Endothelial cell of umbilical vein (primary cell): ENCODE measurements around the gene GPATCH11. TPM values are rescaled to one million over a fixed set of nuclear protein-coding genes. Genes with fewer than 3 reads are reported as not detected.

Experiments
- BruUV-seq: library from RNA; stranded (reverse); fragments of 400-500 nt; replicated peaks from 2 replicates; lab custom pipeline; 2021; lab: Mats Ljungman, UMichigan
- CTCF ChIA-PET: fragments of 300-600, 350-600 bp; sonication (Branson Sonifier 250); formaldehyde crosslinking; loops from one replicate; lab custom pipeline; 2021; ENCODE audit warnings: antibody characterized with exemption, inconsistent platforms; lab: Charles Lee
- POLR2A ChIA-PET: fragments of 300-600, 350-600 bp; sonication (Branson Sonifier 250); formaldehyde crosslinking; loops from one replicate; lab custom pipeline; 2021; ENCODE audit warnings: antibody characterized with exemption, inconsistent platforms; lab: Charles Lee
- DNase-seq: peaks from one replicate; pipeline ENCODE4 v3.0.0-alpha.2; 2011; ENCODE audit warnings: low read depth, low spot score
- FAIRE-seq: peaks from 2 replicates; lab custom pipeline; 2011; peaks lifted over from hg19 to GRCh38; lab: Jason Lieb, UNC
- H2AFZ ChIP-seq: 2 replicates; pipeline ENCODE4 v1.6.0; 2012; ENCODE audit warnings: low read depth, low read length, control low read depth, inconsistent platforms
- H3K27ac ChIP-seq: 2 replicates; pipeline ENCODE4 v1.5.1; 2011; ENCODE audit warnings: low read depth, mild to moderate bottlenecking, control low read depth, low read length, moderate library complexity; ENCODE audit not compliant: insufficient read depth
- H3K27me3 ChIP-seq, 2 experiments: 2 replicates each; pipeline versions ENCODE4 v1.6.0 to v1.6.1; 2011; ENCODE audit warnings: low read length in 2 of 2, mixed read lengths in 1 of 2; ENCODE audit not compliant: control insufficient read depth in 2 of 2, insufficient read depth in 2 of 2
- H3K36me3 ChIP-seq, 2 experiments: 2 replicates in 1 of 2; 3 replicates in 1 of 2; pipeline ENCODE4 v1.5.1; 2011; ENCODE audit warnings: low read length in 2 of 2, mild to moderate bottlenecking in 1 of 2, moderate library complexity in 1 of 2; ENCODE audit not compliant: control insufficient read depth in 2 of 2, insufficient read depth in 2 of 2; ENCODE audit errors: extremely low read depth in 1 of 2
- H3K4me1 ChIP-seq: 3 replicates; pipeline ENCODE4 v1.5.1; 2011; ENCODE audit warnings: mild to moderate bottlenecking, low read length; ENCODE audit not compliant: control insufficient read depth, insufficient read depth; ENCODE audit errors: extremely low read depth
- H3K4me2 ChIP-seq: 2 replicates; pipeline ENCODE4 v1.6.1; 2011; ENCODE audit warnings: low read length, control low read depth, mixed read lengths; ENCODE audit not compliant: insufficient read depth
- H3K4me3 ChIP-seq, 3 experiments: fragments of 200-600 bp in 1 of 3; sonication (generic), shearing (Covaris generic) in 1 of 3; replicated peaks in 1 of 3; 2 replicates each; pipeline ENCODE4 v1.5.1; 2011 to 2016; ENCODE audit warnings: control low read depth in 3 of 3, low read length in 3 of 3, mild to moderate bottlenecking in 2 of 3, inconsistent platforms in 1 of 3, low read depth in 1 of 3, moderate library complexity in 1 of 3; ENCODE audit not compliant: insufficient read depth in 1 of 3
- H3K79me2 ChIP-seq: 2 replicates; pipeline ENCODE4 v1.6.0; 2012; ENCODE audit warnings: low read length, inconsistent platforms; ENCODE audit not compliant: control insufficient read depth, insufficient read depth
- H3K9ac ChIP-seq: replicated peaks from 2 replicates; pipeline ENCODE3; 2011; ENCODE audit warnings: low read length, control low read depth; ENCODE audit not compliant: insufficient read depth; ENCODE audit errors: extremely low read depth
- H3K9me1 ChIP-seq: replicated peaks from 3 replicates; pipeline ENCODE4 v1.6.0; 2011; ENCODE audit warnings: mild to moderate bottlenecking, low read length; ENCODE audit not compliant: control insufficient read depth, insufficient read depth; ENCODE audit errors: extremely low read depth
- H3K9me3 ChIP-seq: replicated peaks from 2 replicates; pipeline ENCODE4 v1.5.1; 2012; ENCODE audit warnings: low read length, inconsistent platforms; ENCODE audit not compliant: control insufficient read depth, insufficient read depth
- H4K20me1 ChIP-seq: replicated peaks from 2 replicates; pipeline ENCODE3; 2011; ENCODE audit warnings: mild to moderate bottlenecking, low read length; ENCODE audit not compliant: control insufficient read depth, insufficient read depth; ENCODE audit errors: extremely low read depth
- EZH2 ChIP-seq: IDR thresholded peaks from 2 replicates; pipeline ENCODE4 v1.6.1; 2012; ENCODE audit warnings: borderline replicate concordance, low read depth, mild to moderate bottlenecking, moderate library complexity, low read length, inconsistent platforms; ENCODE audit not compliant: severe bottlenecking
- FOS ChIP-seq: IDR thresholded peaks from 2 replicates; pipeline ENCODE4 v1.6.1; 2011; ENCODE audit warnings: mild to moderate bottlenecking, low read length, moderate library complexity, borderline replicate concordance; ENCODE audit not compliant: insufficient read depth
- GATA2 ChIP-seq: IDR thresholded peaks from 2 replicates; pipeline ENCODE4 v1.7.0; 2011; ENCODE audit warnings: low read depth, mild to moderate bottlenecking, moderate library complexity, mixed read lengths, low read length; ENCODE audit not compliant: insufficient read length, insufficient read depth
- MAX ChIP-seq: IDR thresholded peaks from 2 replicates; pipeline ENCODE4 v1.6.1; 2011; ENCODE audit not compliant: insufficient read depth, insufficient read length
- MYC ChIP-seq: IDR thresholded peaks from one replicate; pipeline ENCODE4 v1.6.1; 2011; ENCODE audit warnings: mild to moderate bottlenecking, low read depth, low read length
- POLR2A ChIP-seq: IDR thresholded peaks from 2 replicates; pipeline ENCODE4 v1.6.1; 2012; ENCODE audit warnings: low read depth, mild to moderate bottlenecking, control low read depth, low read length
- POLR2AphosphoS5 ChIP-seq: IDR thresholded peaks from 2 replicates; pipeline ENCODE4 v1.6.1; 2012; ENCODE audit warnings: low read depth, mild to moderate bottlenecking, control low read depth, low read length, moderate library complexity; ENCODE audit not compliant: insufficient read depth
- dilution Hi-C: fragments of 300-500 bp; cut with MboI; formaldehyde crosslinking; loops from one replicate; pipeline ENCODE4 v1.15.0; 2019; ENCODE audit warnings: low sequenced_read_pairs; ENCODE audit not compliant: extremely low pct_ligation_motif_present
- intact Hi-C: fragments of 100-400 bp; cut with micrococcal nuclease; formaldehyde crosslinking; loops from one replicate; pipeline ENCODE4 v1.10.0; 2022
- polyA plus RNA-seq, 4 experiments: library from polyadenylated mRNA; depleted of rRNA in 3 of 4; stranded (reverse) in 3 of 4; unstranded in 1 of 4; fragments of >200 nt; gene quantifications; 2 replicates each; pipeline versions ENCODE4 v1.2.1 to v1.2.3, GENCODE V29; 2011 to 2012; ENCODE audit warnings: missing spikeins in 1 of 4
- total RNA-seq: library from RNA; stranded (reverse); gene quantifications from 2 replicates; pipeline ENCODE4 v1.2.3, GENCODE V29; 2021
- TF ChIP-seq, protein P1 (sequence below), 2 donors: IDR thresholded peaks; 1 replicate in 1 of 2; 2 replicates in 1 of 2; pipeline ENCODE4 v1.5.1; 2011; ENCODE audit warnings: low read length in 2 of 2, mild to moderate bottlenecking in 2 of 2, moderate library complexity in 2 of 2, control low read depth in 1 of 2, inconsistent platforms in 1 of 2, low read depth in 1 of 2; ENCODE audit not compliant: insufficient read depth in 1 of 2; ENCODE audit errors: extremely low read depth in 1 of 2

Gene GPATCH11
- total and polyA plus RNA-seq, 2 donors (not counting 3 experiments of a cell fraction or from before 2014, with no cell fraction given): 2.1 to 10.2 TPM

- no peak for FAIRE-seq
- no peak overlapping the region for H3K9ac ChIP-seq
- DNase-seq: no peak
- BruUV-seq: no TSS peak
- no peaks in the 10 kb centered on the region for H3K27me3 ChIP-seq
- H3K4me2 ChIP-seq: no peak overlapping the region
- intact Hi-C loops (no loop called here), dilution Hi-C loops (no loop called here)
- TF ChIP-seq GATA2 (no peak), POLR2A (no peak), MAX (no peak)
- TF ChIP-seq, protein P1, sequence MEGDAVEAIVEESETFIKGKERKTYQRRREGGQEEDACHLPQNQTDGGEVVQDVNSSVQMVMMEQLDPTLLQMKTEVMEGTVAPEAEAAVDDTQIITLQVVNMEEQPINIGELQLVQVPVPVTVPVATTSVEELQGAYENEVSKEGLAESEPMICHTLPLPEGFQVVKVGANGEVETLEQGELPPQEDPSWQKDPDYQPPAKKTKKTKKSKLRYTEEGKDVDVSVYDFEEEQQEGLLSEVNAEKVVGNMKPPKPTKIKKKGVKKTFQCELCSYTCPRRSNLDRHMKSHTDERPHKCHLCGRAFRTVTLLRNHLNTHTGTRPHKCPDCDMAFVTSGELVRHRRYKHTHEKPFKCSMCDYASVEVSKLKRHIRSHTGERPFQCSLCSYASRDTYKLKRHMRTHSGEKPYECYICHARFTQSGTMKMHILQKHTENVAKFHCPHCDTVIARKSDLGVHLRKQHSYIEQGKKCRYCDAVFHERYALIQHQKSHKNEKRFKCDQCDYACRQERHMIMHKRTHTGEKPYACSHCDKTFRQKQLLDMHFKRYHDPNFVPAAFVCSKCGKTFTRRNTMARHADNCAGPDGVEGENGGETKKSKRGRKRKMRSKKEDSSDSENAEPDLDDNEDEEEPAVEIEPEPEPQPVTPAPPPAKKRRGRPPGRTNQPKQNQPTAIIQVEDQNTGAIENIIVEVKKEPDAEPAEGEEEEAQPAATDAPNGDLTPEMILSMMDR (IDR thresholded peaks at IDR 0.05; ENCODE audit: extremely low read depth in 1 of 2, insufficient read depth in 1 of 2, low read depth in 1 of 2, low read length in 2 of 2): no peak
- no peaks in the 10 kb centered on the region for H3K9me3 ChIP-seq
- H3K36me3 ChIP-seq: peaks cover 0 to 5% of the 10 kb centered on the region in 2 experiments
- ChIA-PET POLR2A (no interaction called here), CTCF (no interaction called here)
- H2AFZ ChIP-seq: no peak overlapping the region
- H3K27ac ChIP-seq: no peak overlapping the region
- H4K20me1 ChIP-seq: no peaks in the 10 kb centered on the region
- H3K4me3 ChIP-seq: no peak overlapping the region
- H3K9me1 ChIP-seq: no peaks in the 10 kb centered on the region
- no peaks in the 10 kb centered on the region for H3K4me1 ChIP-seq
- no peaks in the 10 kb centered on the region for H3K79me2 ChIP-seq
Observed at GRCh38 chr2:37039580-37039979, 44.7 kb upstream of the GPATCH11 start.

- dilution Hi-C loops (no loop called here), intact Hi-C loops (no loop called here)
- Histone ChIP-seq H3K79me2 (no peaks in the 10 kb centered on the region), H3K4me3 (no peak overlapping the region), H3K4me2 (no peak overlapping the region), H3K9me1 (no peaks in the 10 kb centered on the region), H2AFZ (no peak overlapping the region), H3K4me1 (no peaks in the 10 kb centered on the region), H3K27me3 (no peaks in the 10 kb centered on the region), H4K20me1 (no peaks in the 10 kb centered on the region), H3K36me3 (peaks cover 3 to 5% of the 10 kb centered on the region in 2 experiments), H3K9me3 (no peaks in the 10 kb centered on the region), H3K9ac (no peak overlapping the region), H3K27ac (no peak overlapping the region)
- POLR2A ChIA-PET: no interaction called here
- TF ChIP-seq MAX (no peak), GATA2 (no peak), FOS (no peak), POLR2AphosphoS5 (no peak), EZH2 (no peak), POLR2A (no peak), MYC (no peak)
- TF ChIP-seq, protein P1 (IDR thresholded peaks at IDR 0.05; ENCODE audit: extremely low read depth in 1 of 2, insufficient read depth in 1 of 2, low read depth in 1 of 2, low read length in 2 of 2): no peak
- CTCF ChIA-PET: interaction anchor here (1.2 kb wide), 1 partner anchor 268 kb away, joined by 3 read pairs; no protein-coding TSS in a partner anchor
- DNase-seq (no peak), FAIRE-seq (no peak)
- BruUV-seq: no TSS peak
Observed at GRCh38 chr2:37052600-37053332, 31.6 kb upstream of the GPATCH11 start.
